Fibroblast of gingiva (primary cell): Measurements from ENCODE around the gene CROT.

Experiments used
- DNase-seq: peaks from one replicate; pipeline ENCODE4 v3.0.0-alpha.2; 2011; ENCODE audit warnings: low read depth

CROT gene

DNA sequence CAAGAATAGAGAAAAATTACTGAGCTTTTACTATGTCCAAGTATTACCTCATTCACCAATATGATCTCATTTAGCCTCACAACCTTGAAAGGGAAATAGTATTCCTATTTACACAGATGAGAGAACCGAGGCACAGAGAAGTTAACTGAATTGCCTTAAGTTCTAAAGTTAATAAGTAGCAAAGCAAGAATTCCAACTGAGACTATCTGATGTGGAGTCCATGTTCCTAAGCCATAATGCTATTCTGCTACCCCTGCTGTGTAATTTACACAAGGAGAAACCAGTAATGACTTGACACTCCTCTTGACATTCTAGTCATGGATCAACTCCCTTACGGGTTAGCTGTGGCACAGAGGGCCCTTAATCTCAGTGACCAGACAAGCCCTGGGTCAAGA is 69.3 kb downstream of the CROT start:
- no peak for DNase-seq

GRCh38 chr7:87416682-87417587 is 71.5 kb downstream of the CROT start:
- peak; percentile 60 for DNase-seq

DNA sequence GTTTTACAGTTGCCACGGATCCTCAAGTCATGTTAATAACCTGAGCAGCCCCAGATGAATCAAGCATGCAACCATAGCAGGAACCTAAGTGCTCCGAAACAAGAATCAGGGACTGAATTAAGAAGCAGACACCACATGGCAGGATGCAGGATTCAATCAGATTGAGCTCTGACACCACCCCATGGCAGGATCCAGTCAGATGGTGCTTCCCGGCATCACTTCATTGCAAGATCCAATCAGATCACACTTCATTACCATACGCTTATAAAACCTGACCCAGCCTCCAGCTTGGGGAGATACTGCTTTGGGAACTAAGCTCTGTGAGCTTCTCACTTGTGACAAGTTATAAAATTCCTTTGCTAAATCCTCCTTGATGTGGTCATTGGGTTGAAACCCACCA is 74.7 kb downstream of the CROT start:
- no peak for DNase-seq

DNA sequence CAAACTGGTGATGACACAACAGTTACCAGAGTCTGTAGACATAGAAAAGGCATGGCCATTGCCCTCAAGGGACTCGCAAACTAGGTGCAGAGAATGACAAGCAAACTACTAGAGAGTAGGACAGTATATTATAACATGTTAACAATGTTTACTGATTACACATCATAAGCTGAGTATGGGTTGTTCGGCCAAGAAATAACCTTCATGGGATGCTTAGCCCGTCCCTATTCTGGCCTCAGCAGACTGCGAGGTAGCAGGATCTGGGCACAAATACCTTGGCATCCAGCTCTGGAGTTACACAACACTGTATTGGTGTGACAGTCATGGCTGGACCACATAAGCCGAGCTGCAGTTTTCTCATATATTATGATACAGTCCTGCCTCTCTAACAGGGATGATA is 78.6 kb downstream of the CROT start:
- DNase-seq: no peak

GRCh38 chr7:87426160-87426559 is 80.7 kb downstream of the CROT start:
- no peak for DNase-seq

DNA sequence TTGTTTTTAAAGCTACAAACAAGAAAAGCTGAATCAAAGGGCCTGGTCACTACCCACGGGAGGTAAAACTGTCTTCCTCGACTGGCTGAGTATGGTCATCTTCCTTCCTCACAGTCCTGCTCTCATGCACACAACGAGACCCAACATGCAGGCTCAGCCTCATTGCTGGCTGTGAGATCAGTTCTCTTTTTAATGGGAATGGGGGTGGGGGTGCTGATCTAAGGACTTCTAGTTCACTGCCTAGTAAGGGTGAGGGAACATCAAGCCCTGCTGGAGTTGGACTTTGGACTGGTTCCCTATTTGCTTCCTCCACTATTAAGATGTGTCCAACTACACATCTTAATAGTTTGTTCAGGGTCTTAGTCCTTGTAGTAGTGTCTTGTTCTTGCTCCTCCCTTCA is 81.8 kb downstream of the CROT start:
- DNase-seq: no peak

DNA sequence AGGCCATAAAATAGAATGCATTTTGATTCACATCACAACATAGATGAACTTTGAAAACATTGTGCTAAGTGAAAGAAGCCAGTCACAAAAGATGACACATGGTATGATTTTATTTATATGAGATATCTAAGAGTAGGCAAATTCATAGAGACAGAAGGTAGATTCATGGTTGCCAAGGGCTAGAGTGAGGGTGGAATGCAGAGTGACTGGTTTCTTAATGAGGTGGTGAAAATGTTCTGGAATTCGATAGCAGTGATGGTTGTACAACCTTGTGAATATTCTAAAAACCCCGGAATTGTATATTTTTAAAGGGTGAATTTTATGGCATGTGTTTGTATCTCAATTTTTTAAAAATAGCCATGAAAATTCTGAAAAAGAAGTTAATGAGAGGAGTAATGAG is 87.1 kb downstream of the CROT start:
- no peak for DNase-seq

GRCh38 chr7:87435546-87435945 is 90.1 kb downstream of the CROT start:
- DNase-seq: no peak

DNA sequence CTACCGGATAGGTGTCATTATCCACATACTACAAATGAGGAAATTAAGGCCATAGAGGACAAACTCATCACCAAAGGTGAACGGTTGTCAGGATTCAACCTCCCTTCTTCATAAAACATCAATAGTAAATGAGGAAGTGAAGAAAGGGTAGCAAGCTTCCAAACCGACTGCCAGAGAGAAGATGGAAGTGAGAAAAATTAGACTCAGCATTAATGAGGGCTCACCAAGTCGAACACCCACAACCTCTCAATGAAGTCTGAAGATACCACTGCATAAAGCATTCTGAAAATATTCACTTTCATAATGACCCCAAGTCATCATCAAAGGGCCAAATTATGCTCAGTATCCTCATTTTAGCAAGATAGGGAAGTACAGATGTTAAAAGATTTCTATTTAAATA is 100.4 kb downstream of the CROT start:
- DNase-seq: no peak

- no peak for DNase-seq
Measured at GRCh38 chr7:87447116-87447635, 101.7 kb downstream of the CROT start.

- DNase-seq: no peak
Measured at GRCh38 chr7:87448388-87448787, 102.9 kb downstream of the CROT start.
